ENCODE measurements around the gene NDST3.

The NDST3 gene

DNA sequence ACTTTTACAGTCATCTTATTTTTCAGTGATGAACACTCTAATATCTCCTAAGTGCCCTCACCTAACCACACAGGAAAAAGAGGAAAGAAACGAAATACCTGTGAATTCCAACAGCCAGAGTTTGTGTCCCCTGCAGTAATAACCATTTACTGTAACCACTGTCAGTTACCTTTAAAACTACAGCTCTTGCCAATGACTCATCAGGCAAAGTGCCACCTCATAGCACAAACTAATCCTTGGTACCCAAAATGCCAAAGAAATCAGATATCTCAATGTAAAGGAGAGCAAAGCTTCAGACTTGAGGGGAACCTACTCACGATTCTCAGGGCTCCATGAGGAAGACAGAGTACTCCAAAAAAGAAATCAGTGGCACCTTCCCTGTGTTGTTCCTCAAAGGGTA lies 146.5 kb downstream of the NDST3 start:
- TF ChIP-seq POLR2A (IDR thresholded peaks at IDR 0.05; ENCODE audit: extremely low read depth, insufficient read length) (no peak), MYC (IDR thresholded peaks at IDR 0.05; ENCODE audit: low read depth, low read length) (no peak)
- TF ChIP-seq, protein P1, sequence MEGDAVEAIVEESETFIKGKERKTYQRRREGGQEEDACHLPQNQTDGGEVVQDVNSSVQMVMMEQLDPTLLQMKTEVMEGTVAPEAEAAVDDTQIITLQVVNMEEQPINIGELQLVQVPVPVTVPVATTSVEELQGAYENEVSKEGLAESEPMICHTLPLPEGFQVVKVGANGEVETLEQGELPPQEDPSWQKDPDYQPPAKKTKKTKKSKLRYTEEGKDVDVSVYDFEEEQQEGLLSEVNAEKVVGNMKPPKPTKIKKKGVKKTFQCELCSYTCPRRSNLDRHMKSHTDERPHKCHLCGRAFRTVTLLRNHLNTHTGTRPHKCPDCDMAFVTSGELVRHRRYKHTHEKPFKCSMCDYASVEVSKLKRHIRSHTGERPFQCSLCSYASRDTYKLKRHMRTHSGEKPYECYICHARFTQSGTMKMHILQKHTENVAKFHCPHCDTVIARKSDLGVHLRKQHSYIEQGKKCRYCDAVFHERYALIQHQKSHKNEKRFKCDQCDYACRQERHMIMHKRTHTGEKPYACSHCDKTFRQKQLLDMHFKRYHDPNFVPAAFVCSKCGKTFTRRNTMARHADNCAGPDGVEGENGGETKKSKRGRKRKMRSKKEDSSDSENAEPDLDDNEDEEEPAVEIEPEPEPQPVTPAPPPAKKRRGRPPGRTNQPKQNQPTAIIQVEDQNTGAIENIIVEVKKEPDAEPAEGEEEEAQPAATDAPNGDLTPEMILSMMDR (IDR thresholded peaks at IDR 0.05; ENCODE audit: low read depth, low read length), result no peak
- TF ChIP-seq, protein P2, sequence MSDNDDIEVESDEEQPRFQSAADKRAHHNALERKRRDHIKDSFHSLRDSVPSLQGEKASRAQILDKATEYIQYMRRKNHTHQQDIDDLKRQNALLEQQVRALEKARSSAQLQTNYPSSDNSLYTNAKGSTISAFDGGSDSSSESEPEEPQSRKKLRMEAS (IDR thresholded peaks at IDR 0.05; ENCODE audit: low read depth, low read length), result no peak
- DNase-seq (ENCODE audit: low read depth), result no peak
- H3K4me3 ChIP-seq (ENCODE audit: low read depth, low read length), result no peak overlapping the region

DNA sequence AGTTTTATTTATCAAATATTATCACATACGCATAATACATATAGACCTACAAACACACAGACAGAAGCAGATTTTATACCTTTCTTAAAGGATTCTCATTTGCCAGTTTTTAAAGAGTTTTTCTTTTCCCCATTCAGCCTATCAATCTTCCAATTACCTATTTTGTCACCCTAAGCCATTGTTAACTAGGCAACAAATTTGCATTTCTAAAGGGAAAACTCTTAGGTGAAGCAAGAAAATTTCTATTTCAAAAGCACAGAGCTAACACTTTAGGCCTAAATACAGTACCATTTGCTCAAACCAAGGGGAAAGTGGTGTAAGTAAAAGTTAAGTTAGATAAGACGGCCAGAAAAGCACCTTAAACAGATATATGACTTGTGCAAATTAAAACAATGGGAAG lies 156.6 kb downstream of the NDST3 start:
- DNase-seq (ENCODE audit: low read depth), result no peak
- TF ChIP-seq MYC (IDR thresholded peaks at IDR 0.05; ENCODE audit: low read depth, low read length) (no peak), POLR2A (IDR thresholded peaks at IDR 0.05; ENCODE audit: extremely low read depth, insufficient read length) (no peak)
- TF ChIP-seq, protein P2 (IDR thresholded peaks at IDR 0.05; ENCODE audit: low read depth, low read length), result no peak
- TF ChIP-seq, protein P1 (IDR thresholded peaks at IDR 0.05; ENCODE audit: low read depth, low read length), result no peak
- H3K4me3 ChIP-seq (ENCODE audit: low read depth, low read length), result no peak overlapping the region

DNA sequence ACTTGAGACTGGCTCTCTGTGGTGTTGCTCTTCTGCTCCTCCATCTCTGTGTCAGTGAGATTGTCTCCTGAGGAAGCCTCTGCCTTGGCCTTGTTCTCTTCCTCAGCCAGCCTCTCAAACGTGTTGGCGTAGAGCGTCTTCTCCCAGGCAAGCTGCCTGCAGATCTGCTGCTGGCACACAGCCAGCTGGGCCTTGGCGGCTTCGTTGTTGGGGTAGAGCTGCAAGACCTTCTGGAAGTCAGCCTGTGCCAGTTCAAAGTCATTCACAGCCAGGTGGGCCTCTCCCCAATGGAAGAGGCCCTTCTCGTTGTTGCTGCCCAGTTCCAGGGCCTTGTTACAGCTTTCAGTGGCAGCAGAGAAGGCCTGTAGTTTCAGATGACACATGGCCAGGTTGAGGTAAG lies 159.1 kb downstream of the NDST3 start:
- no peak overlapping the region for H3K4me3 ChIP-seq (ENCODE audit: low read depth, low read length)
- no peak for DNase-seq (ENCODE audit: low read depth)

DNA sequence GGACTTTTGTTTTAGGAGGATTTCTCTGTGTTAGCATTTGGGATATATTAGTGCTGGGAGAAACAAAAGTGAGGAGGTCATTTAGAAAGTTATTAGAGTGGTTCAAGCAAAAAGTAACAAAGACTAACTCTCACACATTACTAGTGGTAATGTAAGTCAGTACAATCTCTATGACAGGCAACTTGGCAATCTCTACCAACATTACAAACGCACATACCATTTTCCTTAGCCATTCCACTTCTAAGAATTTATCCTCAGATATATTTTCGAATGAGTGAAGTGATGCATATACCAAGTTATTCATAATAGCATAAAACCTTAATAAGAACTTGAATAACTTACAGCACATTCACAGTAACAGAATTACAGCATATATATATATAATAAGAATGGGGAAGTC lies 172.3 kb downstream of the NDST3 start:
- DNase-seq (ENCODE audit: low read depth), result no peak
- no peak overlapping the region for H3K4me3 ChIP-seq (ENCODE audit: low read depth, low read length)
- TF ChIP-seq POLR2A (IDR thresholded peaks at IDR 0.05; ENCODE audit: extremely low read depth, insufficient read length) (no peak), MYC (IDR thresholded peaks at IDR 0.05; ENCODE audit: low read depth, low read length) (no peak)
- TF ChIP-seq, protein P1 (IDR thresholded peaks at IDR 0.05; ENCODE audit: low read depth, low read length), result no peak
- TF ChIP-seq, protein P2 (IDR thresholded peaks at IDR 0.05; ENCODE audit: low read depth, low read length), result no peak

More for the DNA sequence above, 159.1 kb downstream of the NDST3 start:
- TF ChIP-seq, protein P2 (IDR thresholded peaks at IDR 0.05; ENCODE audit: low read depth, low read length), result no peak
- TF ChIP-seq MYC (IDR thresholded peaks at IDR 0.05; ENCODE audit: low read depth, low read length), result no peak
- TF ChIP-seq, protein P1 (IDR thresholded peaks at IDR 0.05; ENCODE audit: low read depth, low read length), result no peak
- TF ChIP-seq POLR2A (IDR thresholded peaks at IDR 0.05; ENCODE audit: extremely low read depth, insufficient read length), result no peak

DNA sequence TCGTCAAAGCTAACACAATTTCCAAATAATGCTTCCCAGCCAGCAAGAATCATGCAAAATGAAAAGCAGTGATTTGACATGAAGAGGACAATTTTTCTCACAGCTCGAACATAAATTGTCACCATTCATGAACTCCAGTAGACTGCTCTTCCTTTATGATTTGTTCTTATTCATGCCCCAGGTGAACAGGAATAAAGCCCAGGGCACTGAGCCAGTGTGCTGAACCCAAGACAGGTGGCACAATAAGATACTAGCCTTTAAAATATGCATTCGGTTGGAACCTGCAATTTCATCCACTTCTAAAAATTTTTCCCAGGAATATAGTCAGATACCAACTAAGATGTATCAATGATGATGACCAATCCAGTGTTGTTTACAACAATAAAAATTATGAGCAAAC lies 178.8 kb downstream of the NDST3 start:
- no peak for DNase-seq (ENCODE audit: low read depth)
- no peak overlapping the region for H3K4me3 ChIP-seq (ENCODE audit: low read depth, low read length)
- TF ChIP-seq, protein P1 (IDR thresholded peaks at IDR 0.05; ENCODE audit: low read depth, low read length), result no peak
- TF ChIP-seq MYC (IDR thresholded peaks at IDR 0.05; ENCODE audit: low read depth, low read length) (no peak), POLR2A (IDR thresholded peaks at IDR 0.05; ENCODE audit: extremely low read depth, insufficient read length) (no peak)
- TF ChIP-seq, protein P2 (IDR thresholded peaks at IDR 0.05; ENCODE audit: low read depth, low read length), result no peak

DNA sequence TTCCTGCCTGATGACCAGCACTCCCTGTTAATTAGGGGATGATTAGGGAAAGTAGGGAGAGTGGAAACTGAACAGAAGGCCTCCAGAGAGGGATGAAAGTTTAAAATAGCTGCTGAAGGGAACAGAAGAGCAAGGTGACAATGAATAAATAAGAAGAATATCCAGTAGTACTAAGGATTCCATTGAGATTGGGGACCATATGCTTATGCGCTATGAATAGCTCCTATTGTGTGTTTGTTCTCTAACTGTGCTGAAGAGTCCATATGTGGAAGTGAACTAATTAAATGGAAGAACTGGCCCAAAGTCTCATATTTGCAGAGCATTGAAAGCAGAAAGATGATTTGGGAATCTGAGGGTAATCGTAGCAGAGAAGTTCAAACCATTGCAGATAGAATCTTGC lies 181.5 kb downstream of the NDST3 start:
- DNase-seq (ENCODE audit: low read depth), result no peak
- TF ChIP-seq POLR2A (IDR thresholded peaks at IDR 0.05; ENCODE audit: extremely low read depth, insufficient read length), result no peak
- TF ChIP-seq MYC (IDR thresholded peaks at IDR 0.05; ENCODE audit: low read depth, low read length), result no peak
- TF ChIP-seq, protein P1 (IDR thresholded peaks at IDR 0.05; ENCODE audit: low read depth, low read length), result no peak
- TF ChIP-seq, protein P2 (IDR thresholded peaks at IDR 0.05; ENCODE audit: low read depth, low read length), result no peak
- H3K4me3 ChIP-seq (ENCODE audit: low read depth, low read length), result no peak overlapping the region

All from NB4 (cell line).